Peyer's patch (tissue), 4 donors: ENCODE measurements around the gene PCBP2.
"Not testable (repeated sequence)": the region's sequence is repeated elsewhere in the genome, so short reads cannot be mapped to it uniquely, and the experiment has no call there.

ENCODE experiments used
- POLR2A ChIP-seq, 2 donors: fragments of 450-650 bp; IDR thresholded peaks; one replicate each; pipeline ENCODE4 v1.5.1; 2017; ENCODE audit warnings: antibody characterized with exemption in 2 of 2, mild to moderate bottlenecking in 2 of 2, moderate library complexity in 2 of 2
- TF ChIP-seq, protein P1 (sequence below), 6 experiments: fragments of 450-650 bp in 4 of 6; fragments of 200-600 bp in 2 of 6; sonication (generic) in 1 of 6; IDR thresholded peaks; one replicate each; pipeline ENCODE4 v1.5.1; 2017 to 2019; ENCODE audit warnings: antibody characterized with exemption in 6 of 6, mild to moderate bottlenecking in 3 of 6, moderate library complexity in 1 of 6

DNA sequence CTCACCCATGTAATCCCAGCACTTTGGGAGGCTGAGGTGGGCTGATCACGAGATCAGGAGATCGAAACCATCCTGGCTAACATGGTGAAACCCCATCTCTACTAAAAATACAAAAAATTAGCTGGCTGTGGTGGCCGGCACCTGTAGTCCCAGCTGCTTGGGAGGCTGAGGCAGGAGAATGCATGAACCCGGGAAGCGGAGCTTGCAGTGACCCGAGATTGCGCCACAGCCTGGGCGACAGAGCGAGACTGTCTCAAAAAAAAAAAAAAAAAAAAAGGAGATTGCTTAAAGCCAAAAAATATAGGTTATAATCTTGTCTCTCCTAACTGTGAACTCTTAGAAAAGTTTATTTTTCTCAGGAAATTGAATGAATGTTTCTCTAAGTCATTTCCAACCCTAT is 16.6 kb upstream of the PCBP2 start:
- TF ChIP-seq POLR2A (IDR thresholded peaks at IDR 0.05), result not testable (repeated sequence)
- TF ChIP-seq, protein P1, sequence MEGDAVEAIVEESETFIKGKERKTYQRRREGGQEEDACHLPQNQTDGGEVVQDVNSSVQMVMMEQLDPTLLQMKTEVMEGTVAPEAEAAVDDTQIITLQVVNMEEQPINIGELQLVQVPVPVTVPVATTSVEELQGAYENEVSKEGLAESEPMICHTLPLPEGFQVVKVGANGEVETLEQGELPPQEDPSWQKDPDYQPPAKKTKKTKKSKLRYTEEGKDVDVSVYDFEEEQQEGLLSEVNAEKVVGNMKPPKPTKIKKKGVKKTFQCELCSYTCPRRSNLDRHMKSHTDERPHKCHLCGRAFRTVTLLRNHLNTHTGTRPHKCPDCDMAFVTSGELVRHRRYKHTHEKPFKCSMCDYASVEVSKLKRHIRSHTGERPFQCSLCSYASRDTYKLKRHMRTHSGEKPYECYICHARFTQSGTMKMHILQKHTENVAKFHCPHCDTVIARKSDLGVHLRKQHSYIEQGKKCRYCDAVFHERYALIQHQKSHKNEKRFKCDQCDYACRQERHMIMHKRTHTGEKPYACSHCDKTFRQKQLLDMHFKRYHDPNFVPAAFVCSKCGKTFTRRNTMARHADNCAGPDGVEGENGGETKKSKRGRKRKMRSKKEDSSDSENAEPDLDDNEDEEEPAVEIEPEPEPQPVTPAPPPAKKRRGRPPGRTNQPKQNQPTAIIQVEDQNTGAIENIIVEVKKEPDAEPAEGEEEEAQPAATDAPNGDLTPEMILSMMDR (IDR thresholded peaks at IDR 0.05), result not testable (repeated sequence)
